Keratinocyte (primary cell): Measurements from ENCODE around the gene SLC39A10. TPM values are rescaled to one million over a fixed set of nuclear protein-coding genes. Genes with fewer than 3 reads are reported as not detected.

Source experiments
- DNase-seq: peaks from one replicate; pipeline ENCODE4 v3.0.0-alpha.2; 2011; ENCODE audit warnings: low read depth, missing footprints, low spot score
- FAIRE-seq: peaks from 2 replicates; lab custom pipeline; 2011; peaks lifted over from hg19 to GRCh38; lab: Jason Lieb, UNC
- H2AFZ ChIP-seq: 2 replicates; pipeline ENCODE4 v1.6.0; 2012; ENCODE audit warnings: low read length, control low read depth, inconsistent platforms; ENCODE audit not compliant: control insufficient read depth
- H3K27ac ChIP-seq: 2 replicates; pipeline ENCODE4 v1.5.1; 2011; ENCODE audit warnings: low read length; ENCODE audit not compliant: control insufficient read depth, insufficient read depth
- H3K27me3 ChIP-seq: 3 replicates; pipeline ENCODE4 v1.6.0; 2011; ENCODE audit warnings: low read length; ENCODE audit not compliant: control insufficient read depth, insufficient read depth; ENCODE audit errors: extremely low read depth
- H3K36me3 ChIP-seq, 2 experiments: 2 replicates in 1 of 2; 3 replicates in 1 of 2; pipeline ENCODE4 v1.5.1; 2011; ENCODE audit warnings: low read length in 2 of 2, mild to moderate bottlenecking in 1 of 2; ENCODE audit not compliant: control insufficient read depth in 2 of 2, insufficient read depth in 2 of 2; ENCODE audit errors: extremely low read depth in 1 of 2
- H3K4me1 ChIP-seq: 3 replicates; pipeline ENCODE4 v1.5.1; 2011; ENCODE audit warnings: low read length; ENCODE audit not compliant: control insufficient read depth, insufficient read depth; ENCODE audit errors: extremely low read depth
- H3K4me2 ChIP-seq: 3 replicates; pipeline ENCODE4 v1.6.0; 2011; ENCODE audit warnings: low read depth, low read length; ENCODE audit not compliant: control insufficient read depth, insufficient read depth; ENCODE audit errors: extremely low read depth
- H3K4me3 ChIP-seq, 3 experiments: fragments of 200-600 bp in 1 of 3; sonication (generic) in 1 of 3; 2 replicates in 2 of 3; 3 replicates in 1 of 3; pipeline ENCODE4 v1.5.1; 2011 to 2016; ENCODE audit warnings: low read length in 3 of 3, mild to moderate bottlenecking in 3 of 3, control low read depth in 2 of 3, inconsistent platforms in 1 of 3, low read depth in 1 of 3, mixed read lengths in 1 of 3, mixed run types in 1 of 3, moderate library complexity in 1 of 3; ENCODE audit not compliant: control insufficient read depth in 2 of 3, insufficient read depth in 2 of 3; ENCODE audit errors: extremely low read depth in 1 of 3
- H3K79me2 ChIP-seq: 2 replicates; pipeline ENCODE4 v1.6.0; 2012; ENCODE audit warnings: low read length; ENCODE audit not compliant: control insufficient read depth, insufficient read depth
- H3K9ac ChIP-seq: 3 replicates; pipeline ENCODE4 v1.6.0; 2011; ENCODE audit warnings: low read length; ENCODE audit not compliant: control insufficient read depth, insufficient read depth; ENCODE audit errors: extremely low read depth
- H3K9me1 ChIP-seq: 3 replicates; pipeline ENCODE4 v1.6.0; 2011; ENCODE audit warnings: low read length; ENCODE audit not compliant: control insufficient read depth, insufficient read depth; ENCODE audit errors: extremely low read depth
- H3K9me3 ChIP-seq: 2 replicates; pipeline ENCODE4 v1.5.1; 2012; ENCODE audit warnings: low read depth, low read length; ENCODE audit not compliant: control insufficient read depth
- H4K20me1 ChIP-seq: 3 replicates; pipeline ENCODE4 v1.6.0; 2011; ENCODE audit warnings: low read length; ENCODE audit not compliant: control insufficient read depth, insufficient read depth; ENCODE audit errors: extremely low read depth
- EZH2 ChIP-seq: IDR thresholded peaks from one replicate; pipeline ENCODE4 v1.6.1; 2012; ENCODE audit warnings: inconsistent platforms, mild to moderate bottlenecking, low read length, moderate library complexity
- dilution Hi-C: fragments of 300-500 bp; cut with MboI; formaldehyde crosslinking; loops from one replicate; pipeline ENCODE4 v1.7.0; 2020; ENCODE audit warnings: low sequenced_read_pairs; ENCODE audit not compliant: extremely low pct_ligation_motif_present
- polyA plus RNA-seq, 5 experiments: library from polyadenylated mRNA; depleted of rRNA in 3 of 5; stranded (reverse) in 3 of 5; stranded (forward) in 1 of 5; unstranded in 1 of 5; fragments of >200 nt; gene quantifications; 1 replicate in 1 of 5; 2 replicates in 3 of 5; 3 replicates in 1 of 5; pipeline versions ENCODE4 v1.2.1 to v1.2.3, GENCODE V29; 2011 to 2012; ENCODE audit warnings: missing spikeins in 2 of 5, low read depth in 1 of 5, low replicate concordance in 1 of 5
- small RNA-seq, 3 experiments: library from RNA; depleted of rRNA; stranded (forward); fragments of <200 nt; gene quantifications; one replicate each; pipeline ENCODE3, GENCODE V24; 2012; ENCODE audit warnings: low read depth in 3 of 3, low replicate concordance in 1 of 3; ENCODE audit not compliant: insufficient read length in 3 of 3
- TF ChIP-seq, protein P1 (sequence below), 3 experiments: IDR thresholded peaks in 1 of 3; conservative IDR thresholded peaks in 1 of 3; optimal IDR thresholded peaks in 1 of 3; 2 replicates in 2 of 3; 3 replicates in 1 of 3; pipeline versions ENCODE3 to v1.5.1; 2011; ENCODE audit warnings: low read length in 3 of 3, mild to moderate bottlenecking in 3 of 3, moderate library complexity in 2 of 3, control low read depth in 1 of 3, inconsistent platforms in 1 of 3; ENCODE audit not compliant: insufficient read depth in 2 of 3; ENCODE audit errors: extremely low read depth in 1 of 3

Gene SLC39A10
- polyA plus RNA-seq, 1 donor (not counting 4 experiments of a cell fraction or from before 2014, with no cell fraction given), result 19.4 TPM

DNA sequence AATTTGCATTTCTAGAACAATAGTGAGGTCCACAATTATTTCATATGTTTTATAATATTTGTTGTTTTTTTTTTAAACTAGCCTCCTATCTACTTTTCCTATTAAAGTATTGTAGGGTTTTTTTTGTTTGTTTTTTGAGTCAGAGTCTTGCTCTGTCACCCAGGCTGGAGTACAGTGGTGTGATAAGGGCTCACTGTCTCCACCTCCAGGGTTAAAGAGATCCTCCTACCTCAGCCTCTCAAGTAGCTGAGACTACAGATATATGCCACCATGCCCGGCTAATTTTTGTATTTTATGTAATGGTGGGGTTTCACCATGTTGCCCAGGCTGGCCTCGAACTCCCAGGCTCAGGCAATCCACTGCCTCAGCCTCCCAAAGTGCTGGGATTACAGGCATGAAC, 122.5 kb downstream of the SLC39A10 start:
- dilution Hi-C loops, result no loop called here
- Histone ChIP-seq H3K9me1 (no peaks in the 10 kb centered on the region), H3K4me3 (no peak overlapping the region), H3K9me3 (no peaks in the 10 kb centered on the region), H3K36me3 (no peaks in the 10 kb centered on the region), H3K9ac (no peak overlapping the region), H4K20me1 (no peaks in the 10 kb centered on the region), H3K4me1 (no peaks in the 10 kb centered on the region), H3K4me2 (no peak overlapping the region), H3K27me3 (no peaks in the 10 kb centered on the region), H3K79me2 (no peaks in the 10 kb centered on the region), H3K27ac (no peak overlapping the region), H2AFZ (no peak overlapping the region)
- FAIRE-seq, result no peak
- DNase-seq, result no peak
- TF ChIP-seq EZH2, result no peak
- TF ChIP-seq, protein P1, sequence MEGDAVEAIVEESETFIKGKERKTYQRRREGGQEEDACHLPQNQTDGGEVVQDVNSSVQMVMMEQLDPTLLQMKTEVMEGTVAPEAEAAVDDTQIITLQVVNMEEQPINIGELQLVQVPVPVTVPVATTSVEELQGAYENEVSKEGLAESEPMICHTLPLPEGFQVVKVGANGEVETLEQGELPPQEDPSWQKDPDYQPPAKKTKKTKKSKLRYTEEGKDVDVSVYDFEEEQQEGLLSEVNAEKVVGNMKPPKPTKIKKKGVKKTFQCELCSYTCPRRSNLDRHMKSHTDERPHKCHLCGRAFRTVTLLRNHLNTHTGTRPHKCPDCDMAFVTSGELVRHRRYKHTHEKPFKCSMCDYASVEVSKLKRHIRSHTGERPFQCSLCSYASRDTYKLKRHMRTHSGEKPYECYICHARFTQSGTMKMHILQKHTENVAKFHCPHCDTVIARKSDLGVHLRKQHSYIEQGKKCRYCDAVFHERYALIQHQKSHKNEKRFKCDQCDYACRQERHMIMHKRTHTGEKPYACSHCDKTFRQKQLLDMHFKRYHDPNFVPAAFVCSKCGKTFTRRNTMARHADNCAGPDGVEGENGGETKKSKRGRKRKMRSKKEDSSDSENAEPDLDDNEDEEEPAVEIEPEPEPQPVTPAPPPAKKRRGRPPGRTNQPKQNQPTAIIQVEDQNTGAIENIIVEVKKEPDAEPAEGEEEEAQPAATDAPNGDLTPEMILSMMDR (optimal IDR thresholded peaks at IDR 0.05 in 1 of 3, IDR thresholded peaks at IDR 0.05 in 1 of 3, conservative IDR thresholded peaks at IDR 0.05 in 1 of 3; ENCODE audit: extremely low read depth in 1 of 3, insufficient read depth in 2 of 3, low read length in 3 of 3), result no peak

GRCh38 chr2:195782156-195782555, 125.1 kb downstream of the SLC39A10 start:
- FAIRE-seq (no peak), DNase-seq (no peak)
- Histone ChIP-seq H2AFZ (no peak overlapping the region), H3K36me3 (no peaks in the 10 kb centered on the region), H4K20me1 (no peaks in the 10 kb centered on the region), H3K9me1 (no peaks in the 10 kb centered on the region), H3K27ac (no peak overlapping the region), H3K4me3 (no peak overlapping the region), H3K79me2 (no peaks in the 10 kb centered on the region), H3K4me2 (no peak overlapping the region), H3K4me1 (no peaks in the 10 kb centered on the region), H3K27me3 (no peaks in the 10 kb centered on the region), H3K9ac (no peak overlapping the region), H3K9me3 (no peaks in the 10 kb centered on the region)
- TF ChIP-seq, protein P1 (optimal IDR thresholded peaks at IDR 0.05 in 1 of 3, IDR thresholded peaks at IDR 0.05 in 1 of 3, conservative IDR thresholded peaks at IDR 0.05 in 1 of 3; ENCODE audit: extremely low read depth in 1 of 3, insufficient read depth in 2 of 3, low read length in 3 of 3), result no peak
- no peak for TF ChIP-seq EZH2
- dilution Hi-C loops, result no loop called here

Small RNA genes lying within 50 kb of the gene (small RNA-seq; reads per million reads assigned to genes)
- gene RNU6-915P, result 0 reads per million in 3 experiments
